BJ (cell line): Measurements from ENCODE around the gene SOCS7. TPM values are rescaled to one million over a fixed set of nuclear protein-coding genes. Genes with fewer than 3 reads are reported as not detected.

Experiments used
- CTCF ChIA-PET: fragments of 350-600 bp; formaldehyde crosslinking; extraction: SDS; loops from one replicate; lab custom pipeline; 2021; ENCODE audit warnings: antibody characterized with exemption, inconsistent platforms; lab: Yijun Ruan, JAX
- POLR2A ChIA-PET: fragments of 300-600 bp; sonication (Branson Sonifier 250); formaldehyde crosslinking; extraction: SDS; loops from one replicate; lab custom pipeline; 2021; ENCODE audit warnings: antibody characterized with exemption; lab: Charles Lee
- DNase-seq: peaks from one replicate; pipeline ENCODE4 v3.0.0-alpha.2; 2011; ENCODE audit warnings: low read depth
- H3K27me3 ChIP-seq: 2 replicates; pipeline ENCODE4 v1.6.0; 2011; ENCODE audit warnings: low read length; ENCODE audit not compliant: control insufficient read depth, insufficient read depth
- H3K36me3 ChIP-seq: 2 replicates; pipeline ENCODE4 v1.5.1; 2011; ENCODE audit warnings: low read length; ENCODE audit not compliant: control insufficient read depth, insufficient read depth
- H3K4me3 ChIP-seq: 2 replicates; pipeline ENCODE4 v1.5.1; 2011; ENCODE audit warnings: low read depth, mild to moderate bottlenecking, control low read depth, low read length
- CTCF ChIP-seq: IDR thresholded peaks from 2 replicates; pipeline ENCODE4 v1.5.1; 2011; ENCODE audit warnings: low read depth, mild to moderate bottlenecking, control low read depth, inconsistent platforms, low read length, moderate library complexity; ENCODE audit not compliant: insufficient read depth
- polyA minus RNA-seq: library from RNA; depleted of rRNA, polyadenylated mRNA; stranded (reverse); fragments of >200 nt; gene quantifications from 2 replicates; pipeline ENCODE4 v1.2.3, GENCODE V29; 2011; rRNA and poly(A)+ RNA removed
- polyA plus RNA-seq: library from polyadenylated mRNA; depleted of rRNA; stranded (reverse); fragments of >200 nt; gene quantifications from 2 replicates; pipeline ENCODE4 v1.2.3, GENCODE V29; 2011; rRNA removed

Gene SOCS7
- polyA plus RNA-seq (7.4 and 9.2 TPM in 2 replicates), polyA minus RNA-seq (14.9 and 16.2 TPM in 2 replicates)

- peak within 1 kb of the TSS; percentile 83 for H3K4me3 ChIP-seq
- no peaks in the 10 kb centered on the region for H3K36me3 ChIP-seq
- ChIA-PET CTCF (interaction anchor here (0.6 to 13.8 kb wide), 6 partner anchors 12 to 75 kb away, joined by 3 to 318 read pairs (median 3); no protein-coding TSS in a partner anchor), POLR2A (interaction anchor here (0.6 kb wide), 5 partner anchors 9 to 94 kb away, joined by 3 to 5 read pairs (median 3); partner anchors contain the start of gene ARHGAP23)
- TF ChIP-seq CTCF: no peak
- no peaks in the 10 kb centered on the region for H3K27me3 ChIP-seq
- peak; percentile 41 for DNase-seq
These were observed at the start of gene SOCS7 for GRCh38 chr17:38351412-38352222. SOCS7 (plus strand) TSS chr17:38351844; CDS start chr17:38352053, 209 bp downstream.

GRCh38 chr17:38315497-38315896 is 36.1 kb upstream of the SOCS7 start:
- POLR2A ChIA-PET: interaction anchor here (0.6 kb wide), 1 partner anchor 43 kb away, joined by 4 read pairs; no protein-coding TSS in a partner anchor
- TF ChIP-seq CTCF: no peak

GRCh38 chr17:38317081-38317480 is 34.6 kb upstream of the SOCS7 start:
- TF ChIP-seq CTCF: no peak
- H3K27me3 ChIP-seq: no peaks in the 10 kb centered on the region
- ChIA-PET POLR2A (no interaction called here), CTCF (interaction anchor here (1.0 to 1.8 kb wide), 2 partner anchors 11 to 16 kb away, joined by 3 to 6 read pairs; no protein-coding TSS in a partner anchor)
- DNase-seq: no peak
- no peak overlapping the region for H3K4me3 ChIP-seq
- H3K36me3 ChIP-seq: peaks cover 4% of the 10 kb centered on the region

More at GRCh38 chr17:38315497-38315896, 36.1 kb upstream of the SOCS7 start:
- H3K4me3 ChIP-seq: no peak overlapping the region
- DNase-seq: no peak
- CTCF ChIA-PET: interaction anchor here (1.8 kb wide), 1 partner anchor 34 kb away, joined by 7 read pairs; no protein-coding TSS in a partner anchor
- H3K27me3 ChIP-seq: no peaks in the 10 kb centered on the region
- peaks cover 2% of the 10 kb centered on the region for H3K36me3 ChIP-seq

- Histone ChIP-seq H3K4me3 (no peak overlapping the region), H3K27me3 (no peaks in the 10 kb centered on the region), H3K36me3 (peaks cover 9% of the 10 kb centered on the region)
- TF ChIP-seq CTCF: no peak
- ChIA-PET CTCF (interaction anchor here (1.0 to 5.7 kb wide), 2 partner anchors 12 to 24 kb away, joined by 4 to 52 read pairs; partner anchors contain the start of gene GPR179), POLR2A (no interaction called here)
- no peak for DNase-seq
These were observed 31.2 kb upstream of the SOCS7 start for GRCh38 chr17:38320482-38320881.
